HepG2 (cell line): ENCODE results near the gene CCDC102B. TPM values are rescaled to one million over a fixed set of nuclear protein-coding genes. Genes with fewer than 3 reads are reported as not detected.

ENCODE experiments used
- ATAC-seq: fragments of 200-7000 bp; cut with Tn5 transposase; 3 replicates; pipeline ENCODE4 v1.9.1; 2020; ENCODE audit warnings: mild to moderate bottlenecking, moderate library complexity
- BruUV-seq: library from RNA; stranded (reverse); fragments of 400-500 nt; replicated peaks from 2 replicates; lab custom pipeline; 2021; lab: Mats Ljungman, UMichigan
- CTCF ChIA-PET: fragments of 300-600 bp; formaldehyde crosslinking; extraction: SDS; loops from one replicate; lab custom pipeline; 2021; ENCODE audit warnings: low total read pairs, inconsistent platforms, low intra/inter-chr PET ratio; lab: Yijun Ruan, JAX
- POLR2A ChIA-PET: fragments of 350-600 bp; sonication (Branson Sonifier 250); formaldehyde crosslinking; loops from one replicate; lab custom pipeline; 2020; ENCODE audit warnings: antibody characterized with exemption, inconsistent platforms; lab: Yijun Ruan, JAX
- DNase-seq: peaks from one replicate; pipeline ENCODE4 v3.0.0-alpha.2; 2015; ENCODE audit warnings: low spot score
- FAIRE-seq: peaks from 3 replicates; lab custom pipeline; 2011; peaks lifted over from hg19 to GRCh38; lab: Jason Lieb, UNC
- H2AFZ ChIP-seq: one replicate; pipeline ENCODE4 v1.6.1; 2011; ENCODE audit warnings: low read length, inconsistent platforms
- H3K27ac ChIP-seq: fragments of 300-600 bp; 3 replicates; pipeline ENCODE4 v1.8.0; 2011; ENCODE audit warnings: mixed run types, mild to moderate bottlenecking, mixed read lengths, low read length, inconsistent platforms; ENCODE audit not compliant: insufficient read depth; ENCODE audit errors: extremely low read length
- H3K27me3 ChIP-seq, 2 experiments: fragments of 200-600 bp in 1 of 2; 2 replicates in 1 of 2; 3 replicates in 1 of 2; pipeline versions ENCODE4 v1.6.0 to v1.8.0; 2011; ENCODE audit warnings: low read length in 2 of 2, mild to moderate bottlenecking in 2 of 2, moderate library complexity in 2 of 2, inconsistent platforms in 1 of 2; ENCODE audit not compliant: insufficient read depth in 2 of 2, control insufficient read depth in 1 of 2
- H3K36me3 ChIP-seq, 2 experiments: fragments of 200-600 bp in 1 of 2; replicated peaks in 1 of 2; 2 replicates in 1 of 2; 3 replicates in 1 of 2; pipeline versions ENCODE4 v1.5.1 to v1.8.0; 2011; ENCODE audit warnings: low read length in 2 of 2, inconsistent platforms in 1 of 2; ENCODE audit not compliant: insufficient read depth in 2 of 2, control insufficient read depth in 1 of 2
- H3K4me1 ChIP-seq: 2 replicates; pipeline ENCODE4 v1.5.1; 2012; ENCODE audit warnings: low read length, inconsistent platforms; ENCODE audit not compliant: insufficient read depth
- H3K4me2 ChIP-seq: 2 replicates; pipeline ENCODE4 v1.6.0; 2011; ENCODE audit warnings: low read depth, low read length, inconsistent platforms
- H3K4me3 ChIP-seq, 3 experiments: fragments of 200-600 bp in 1 of 3; sonication (generic), shearing (Covaris generic) in 1 of 3; replicated peaks in 1 of 3; 2 replicates each; pipeline ENCODE4 v1.5.1; 2011 to 2016; ENCODE audit warnings: low read length in 3 of 3, inconsistent platforms in 2 of 3, low read depth in 2 of 3, mild to moderate bottlenecking in 2 of 3, control low read depth in 1 of 3, mixed read lengths in 1 of 3; ENCODE audit not compliant: insufficient read depth in 1 of 3
- H3K79me2 ChIP-seq: one replicate; pipeline ENCODE4 v1.6.1; 2011; ENCODE audit warnings: low read length, inconsistent platforms; ENCODE audit not compliant: insufficient read depth
- H3K9ac ChIP-seq: 2 replicates; pipeline ENCODE4 v1.6.0; 2011; ENCODE audit warnings: mild to moderate bottlenecking, low read depth, low read length, inconsistent platforms; ENCODE audit not compliant: insufficient read depth
- H3K9me3 ChIP-seq: 2 replicates; pipeline ENCODE4 v1.5.1; 2012; ENCODE audit warnings: mild to moderate bottlenecking, low read length
- H4K20me1 ChIP-seq: 2 replicates; pipeline ENCODE4 v1.6.0; 2011; ENCODE audit warnings: inconsistent platforms, mild to moderate bottlenecking, low read length, moderate library complexity; ENCODE audit not compliant: insufficient read depth
- AHR ChIP-seq: IDR thresholded peaks from 2 replicates; pipeline ENCODE4 v1.6.1; 2018; ENCODE audit warnings: missing genetic modification reagents, missing compliant biosample characterization
- BRD4 ChIP-seq: sonication (generic); formaldehyde crosslinking; IDR thresholded peaks from 2 replicates; pipeline ENCODE4 v1.4.0; 2020; ENCODE audit warnings: missing genetic modification reagents
- CBX5 ChIP-seq: sonication (generic); formaldehyde crosslinking; IDR thresholded peaks from 2 replicates; pipeline ENCODE4 v1.4.0; 2020; ENCODE audit warnings: missing genetic modification reagents, borderline replicate concordance
- CEBPB ChIP-seq: IDR thresholded peaks from 2 replicates; pipeline ENCODE4 v1.6.1; 2011; ENCODE audit warnings: low read depth, low read length, improper control_type of control experiment, borderline replicate concordance
- FOXA3 ChIP-seq: IDR thresholded peaks from 2 replicates; pipeline ENCODE4 v1.6.1; 2016; ENCODE audit warnings: missing genetic modification reagents, missing compliant biosample characterization
- MZF1 ChIP-seq: sonication (generic); formaldehyde crosslinking; IDR thresholded peaks from 2 replicates; pipeline ENCODE4 v1.8.1; 2023; ENCODE audit warnings: mild to moderate bottlenecking, missing genetic modification reagents, borderline replicate concordance
- PAXIP1 ChIP-seq: sonication (generic); formaldehyde crosslinking; conservative IDR thresholded peaks from 2 replicates; pipeline ENCODE4 v1.4.0; 2020; ENCODE audit warnings: mild to moderate bottlenecking, missing genetic modification reagents, moderate library complexity
- ZNF407 ChIP-seq: sonication (generic); formaldehyde crosslinking; IDR thresholded peaks from one replicate; pipeline ENCODE4 v1.5.1; 2020; ENCODE audit warnings: mild to moderate bottlenecking, missing genetic modification reagents; ENCODE audit errors: not compliant biosample characterization
- ZNF614 ChIP-seq: IDR thresholded peaks from 2 replicates; pipeline ENCODE4 v1.6.1; 2018; ENCODE audit warnings: missing biosample characterization, missing genetic modification reagents, inconsistent platforms, borderline replicate concordance
- ZNF777 ChIP-seq: sonication (generic); formaldehyde crosslinking; IDR thresholded peaks from 2 replicates; pipeline ENCODE4 v1.4.0; 2020; ENCODE audit warnings: missing genetic modification reagents
- WGBS: methylation state at CpG from one replicate; pipeline ENCODE4 v1.1.6; 2017; ENCODE audit warnings: low lambda C conversion rate; 5-methylcytosine and 5-hydroxymethylcytosine counted together
- in situ Hi-C: cut with HindIII; loops from 2 replicates; pipeline ENCODE4 v1.10.0; 2017; ENCODE audit warnings: low pct_unique_long_range_greater_than_20kb; ENCODE audit not compliant: extremely low pct_ligation_motif_present
- intact Hi-C: fragments of 100-400 bp; cut with micrococcal nuclease; formaldehyde crosslinking; loops from one replicate; pipeline ENCODE4 v1.10.0; 2022; ENCODE audit not compliant: unreplicated experiment
- polyA plus RNA-seq, 8 experiments: library from polyadenylated mRNA; depleted of rRNA in 3 of 8; stranded (reverse) in 7 of 8; unstranded in 1 of 8; fragments of >200 nt; fragmentation: Illumina TruSeq in 4 of 8; extraction: Trizol in 4 of 8; gene quantifications; 2 replicates each; pipeline versions ENCODE4 v1.2.1 to v1.2.3, GENCODE V29; 2011 to 2016; ENCODE audit warnings: low read depth in 4 of 8, missing spikeins in 1 of 8, mixed read lengths in 1 of 8; ENCODE audit not compliant: insufficient read depth in 1 of 8
- total RNA-seq, 5 experiments: library from RNA; depleted of rRNA; stranded (reverse); fragments of >200 nt; fragmentation: Illumina TruSeq; extraction: Trizol; gene quantifications; 2 replicates each; pipeline ENCODE4 v1.2.3, GENCODE V29; 2016; ENCODE audit warnings: low read depth in 1 of 5
- TF ChIP-seq, protein P1 (sequence below): IDR thresholded peaks from 2 replicates; pipeline ENCODE4 v1.6.1; 2016; ENCODE audit warnings: missing biosample characterization, missing genetic modification reagents, low read depth

The CCDC102B gene
- total and polyA plus RNA-seq, 2 of the 13 experiments (the other 11 are each of a cell fraction or from before 2014, with no cell fraction given) = 2.3 to 3.7 TPM

DNA sequence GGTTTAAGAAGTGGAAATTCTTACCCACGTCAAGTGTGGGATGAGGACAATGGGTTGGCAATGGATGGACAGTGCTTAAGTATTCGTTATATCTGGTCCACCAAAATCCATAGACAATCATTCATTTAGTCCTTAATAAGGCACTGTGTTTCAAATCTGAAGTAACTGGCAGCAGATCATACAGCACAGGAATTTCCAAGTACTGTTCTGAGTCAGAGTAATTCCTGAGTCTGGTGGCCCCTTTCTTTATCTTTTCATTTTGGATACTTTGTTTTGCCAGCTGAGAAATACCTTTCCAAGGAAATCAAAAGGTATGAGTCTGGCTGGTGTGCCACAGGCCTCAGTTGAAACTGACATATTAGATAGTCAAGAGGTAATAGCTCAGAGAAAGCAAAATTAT, 31.4 kb upstream of the CCDC102B start (continued):
- TF ChIP-seq CEBPB (no peak), ZNF614 (CRISPR knock-in tag) (no peak), FOXA3 (CRISPR knock-in tag) (no peak), ZNF407 (CRISPR knock-in tag) (no peak)

DNA sequence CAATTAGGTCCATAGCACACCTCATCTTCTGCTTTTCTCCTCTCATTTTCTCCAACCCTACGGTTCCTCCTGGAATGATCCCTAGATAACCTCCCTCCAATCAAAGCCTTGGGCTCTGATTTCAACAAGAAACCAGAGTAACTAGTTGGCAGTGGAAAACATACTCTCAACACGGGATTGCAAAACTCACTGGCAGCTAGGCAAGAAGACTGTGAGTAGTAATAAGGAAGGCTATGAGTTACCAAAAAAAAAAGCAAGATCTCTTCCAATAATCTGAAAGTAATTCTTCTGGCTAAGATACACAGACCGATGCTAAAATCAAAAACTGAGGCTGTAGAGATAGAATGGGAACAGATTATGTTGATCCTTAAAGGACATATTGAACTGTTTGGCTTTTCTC, 28.4 kb upstream of the CCDC102B start:
- H3K9ac ChIP-seq = no peak overlapping the region
- in situ Hi-C loops = no loop called here
- intact Hi-C loops = no loop called here
- DNase-seq = no peak
- no peaks in the 10 kb centered on the region for H3K36me3 ChIP-seq
- H3K9me3 ChIP-seq = no peaks in the 10 kb centered on the region
- H3K4me2 ChIP-seq = no peak overlapping the region
- no peaks in the 10 kb centered on the region for H3K4me1 ChIP-seq
- H3K4me3 ChIP-seq = no peak overlapping the region
- ChIA-PET POLR2A (no interaction called here), CTCF (no interaction called here)
- no peak overlapping the region for H3K27ac ChIP-seq
- H3K27me3 ChIP-seq = no peaks in the 10 kb centered on the region
- no peak for FAIRE-seq
- WGBS = 15% methylated on average over 3 of the region's 3 CpGs
- no peaks in the 10 kb centered on the region for H3K79me2 ChIP-seq
- no peaks in the 10 kb centered on the region for H4K20me1 ChIP-seq
- BruUV-seq = no TSS peak
- ATAC-seq = no peak
- H2AFZ ChIP-seq = no peak overlapping the region
- no peak for TF ChIP-seq BRD4 (CRISPR knock-in tag)
- TF ChIP-seq MZF1 (CRISPR knock-in tag) = no peak
- TF ChIP-seq CBX5 = no peak
- no peak for TF ChIP-seq ZNF777 (CRISPR knock-in tag)
- no peak for TF ChIP-seq PAXIP1 (CRISPR knock-in tag)
- TF ChIP-seq AHR = no peak
- TF ChIP-seq, protein P1, sequence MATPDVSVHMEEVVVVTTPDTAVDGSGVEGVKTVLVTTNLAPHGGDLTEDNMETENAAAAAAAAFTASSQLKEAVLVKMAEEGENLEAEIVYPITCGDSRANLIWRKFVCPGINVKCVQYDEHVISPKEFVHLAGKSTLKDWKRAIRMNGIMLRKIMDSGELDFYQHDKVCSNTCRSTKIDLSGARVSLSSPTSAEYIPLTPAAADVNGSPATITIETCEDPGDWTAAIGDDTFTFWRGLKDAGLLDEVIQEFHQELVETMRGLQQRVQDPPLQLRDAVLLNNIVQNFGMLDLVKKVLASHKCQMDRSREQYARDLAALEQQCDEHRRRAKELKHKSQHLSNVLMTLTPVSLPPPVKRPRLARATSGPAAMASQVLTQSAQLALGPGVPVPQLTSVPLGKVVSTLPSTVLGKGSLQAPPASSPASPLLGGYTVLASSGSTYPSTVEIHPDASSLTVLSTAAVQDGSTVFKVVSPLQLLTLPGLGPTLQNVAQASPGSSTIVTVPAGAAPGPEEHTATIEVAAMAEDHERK (CRISPR knock-in tag) = no peak
